Stimulated activated naive B cell treated with anti-CD40 and anti-IgM and Interleukin-4, amounts not matched to agents 10 μg/mL and 1 μg/mL and 100 μg/mL, for 72 hours (primary cell): ENCODE results near the gene THAP7.

Experiments used
- ATAC-seq, 2 donors: fragments of 150-1000 bp; cut with Tn5 transposase; replicated peaks; 2 replicates each; pipeline ENCODE4 v1.10.0; 2021; ENCODE audit warnings: moderate library complexity in 1 of 2
- DNase-seq: peaks from one replicate; pipeline ENCODE4 v3.0.0; 2021
- H3K27ac Mint-ChIP-seq: one replicate; pipeline ENCODE4 v1.8.0; 2022; ENCODE audit warnings: mild to moderate bottlenecking, mixed read lengths
- H3K27me3 Mint-ChIP-seq, 2 donors: one replicate each; pipeline ENCODE4 v1.8.0; 2022; ENCODE audit warnings: mixed read lengths in 2 of 2
- H3K36me3 Mint-ChIP-seq, 2 donors: one replicate each; pipeline ENCODE4 v1.8.0; 2022; ENCODE audit warnings: mixed read lengths in 2 of 2, mild to moderate bottlenecking in 1 of 2
- H3K4me1 Mint-ChIP-seq, 2 donors: one replicate each; pipeline ENCODE4 v1.8.0; 2022; ENCODE audit warnings: mixed read lengths in 2 of 2, mild to moderate bottlenecking in 1 of 2
- H3K4me3 Mint-ChIP-seq, 2 donors: one replicate each; pipeline ENCODE4 v1.8.0; 2022; ENCODE audit warnings: mild to moderate bottlenecking in 2 of 2, mixed read lengths in 2 of 2, moderate library complexity in 1 of 2
- H3K9me3 Mint-ChIP-seq, 2 donors: one replicate each; pipeline ENCODE4 v1.8.0; 2022; ENCODE audit warnings: mixed read lengths in 2 of 2, mild to moderate bottlenecking in 1 of 2

THAP7 gene

GRCh38 chr22:20996598-20997535 lies 5.1 kb downstream of the THAP7 start:
- no peak for ATAC-seq
- Mint-ChIP-seq H3K9me3 (no peaks in the 10 kb centered on the region), H3K4me3 (no peak overlapping the region), H3K27ac (peak overlapping the region; percentile 42), H3K36me3 (peaks cover 33 to 51% of the 10 kb centered on the region in 2 donors), H3K27me3 (no peaks in the 10 kb centered on the region), H3K4me1 (peaks cover 19 to 33% of the 10 kb centered on the region in 2 donors)
- DNase-seq = no peak

GRCh38 chr22:20996031-20996410 lies 5.9 kb downstream of the THAP7 start:
- ATAC-seq (no peak), DNase-seq (no peak)
- Mint-ChIP-seq H3K4me3 (no peak overlapping the region), H3K9me3 (no peaks in the 10 kb centered on the region), H3K27me3 (no peaks in the 10 kb centered on the region), H3K27ac (peak overlapping the region; percentile 42), H3K36me3 (peaks cover 31 to 46% of the 10 kb centered on the region in 2 donors), H3K4me1 (peaks cover 15 to 27% of the 10 kb centered on the region in 2 donors)

GRCh38 chr22:20995329-20996030 lies 6.4 kb downstream of the THAP7 start:
- H3K9me3 Mint-ChIP-seq = no peaks in the 10 kb centered on the region
- H3K27ac Mint-ChIP-seq = peak overlapping the region; percentile 42
- peaks cover 36 to 49% of the 10 kb centered on the region in 2 donors for H3K36me3 Mint-ChIP-seq
- no peak for DNase-seq
- no peak overlapping the region for H3K4me3 Mint-ChIP-seq
- no peaks in the 10 kb centered on the region for H3K27me3 Mint-ChIP-seq
- H3K4me1 Mint-ChIP-seq = peaks cover 14 to 21% of the 10 kb centered on the region in 2 donors
- ATAC-seq = no peak

GRCh38 chr22:20994902-20995241 lies 7.0 kb downstream of the THAP7 start:
- no peak for DNase-seq
- H3K4me1 Mint-ChIP-seq = peaks cover 10 to 15% of the 10 kb centered on the region in 2 donors
- H3K9me3 Mint-ChIP-seq = no peaks in the 10 kb centered on the region
- no peak overlapping the region for H3K4me3 Mint-ChIP-seq
- H3K27me3 Mint-ChIP-seq = no peaks in the 10 kb centered on the region
- no peak overlapping the region for H3K27ac Mint-ChIP-seq
- no peak for ATAC-seq
- peaks cover 34 to 50% of the 10 kb centered on the region in 2 donors for H3K36me3 Mint-ChIP-seq

- Mint-ChIP-seq H3K4me3 (no peak overlapping the region), H3K4me1 (peaks cover 8 to 11% of the 10 kb centered on the region in 2 donors), H3K9me3 (no peaks in the 10 kb centered on the region), H3K27ac (no peak overlapping the region), H3K27me3 (no peaks in the 10 kb centered on the region), H3K36me3 (peaks cover 31 to 50% of the 10 kb centered on the region in 2 donors)
- ATAC-seq (no peak), DNase-seq (no peak)
Observed at GRCh38 chr22:20994128-20994901, 7.6 kb downstream of the THAP7 start.

- Mint-ChIP-seq H3K4me1 (peaks cover 8 to 10% of the 10 kb centered on the region in 2 donors), H3K4me3 (no peak overlapping the region), H3K27ac (no peak overlapping the region), H3K36me3 (peaks cover 30 to 51% of the 10 kb centered on the region in 2 donors), H3K27me3 (no peaks in the 10 kb centered on the region), H3K9me3 (no peaks in the 10 kb centered on the region)
- no peak for ATAC-seq
- no peak for DNase-seq
Observed at GRCh38 chr22:20993304-20994127, 8.4 kb downstream of the THAP7 start.

- DNase-seq = no peak
- Mint-ChIP-seq H3K27me3 (no peaks in the 10 kb centered on the region), H3K27ac (no peak overlapping the region), H3K9me3 (no peaks in the 10 kb centered on the region), H3K4me1 (peaks cover 2 to 3% of the 10 kb centered on the region in 2 donors), H3K4me3 (no peak overlapping the region), H3K36me3 (peaks cover 27 to 49% of the 10 kb centered on the region in 2 donors)
- ATAC-seq = no peak
Observed at GRCh38 chr22:20992456-20993303, 9.2 kb downstream of the THAP7 start.

- Mint-ChIP-seq H3K4me1 (peaks cover 2 to 3% of the 10 kb centered on the region in 2 donors), H3K4me3 (no peak overlapping the region), H3K27me3 (no peaks in the 10 kb centered on the region), H3K9me3 (no peaks in the 10 kb centered on the region), H3K27ac (no peak overlapping the region), H3K36me3 (peaks cover 31 to 52% of the 10 kb centered on the region in 2 donors)
- ATAC-seq (no peak), DNase-seq (no peak)
Observed at GRCh38 chr22:20992056-20992442, 9.9 kb downstream of the THAP7 start.

- ATAC-seq (no peak), DNase-seq (no peak)
- H3K27me3 Mint-ChIP-seq = no peaks in the 10 kb centered on the region
- H3K27ac Mint-ChIP-seq = peak overlapping the region; percentile 62
- no peaks in the 10 kb centered on the region for H3K9me3 Mint-ChIP-seq
- no peak overlapping the region for H3K4me3 Mint-ChIP-seq
- peaks cover 33 to 54% of the 10 kb centered on the region in 2 donors for H3K36me3 Mint-ChIP-seq
- peaks cover 2 to 3% of the 10 kb centered on the region in 2 donors for H3K4me1 Mint-ChIP-seq
Observed at GRCh38 chr22:20991252-20992055, 10.5 kb downstream of the THAP7 start.

GRCh38 chr22:20990184-20991180 lies 11.4 kb downstream of the THAP7 start:
- Mint-ChIP-seq H3K27me3 (no peaks in the 10 kb centered on the region), H3K4me3 (no peak overlapping the region), H3K9me3 (no peaks in the 10 kb centered on the region), H3K27ac (peak overlapping the region; percentile 62), H3K4me1 (no peaks in the 10 kb centered on the region), H3K36me3 (peaks cover 33 to 54% of the 10 kb centered on the region in 2 donors)
- no peak for DNase-seq
- ATAC-seq = no peak

- ATAC-seq (no peak), DNase-seq (no peak)
- Mint-ChIP-seq H3K27me3 (no peaks in the 10 kb centered on the region), H3K9me3 (no peaks in the 10 kb centered on the region), H3K4me1 (no peaks in the 10 kb centered on the region), H3K27ac (no peak overlapping the region), H3K36me3 (peaks cover 32 to 46% of the 10 kb centered on the region in 2 donors), H3K4me3 (no peak overlapping the region)
Observed at GRCh38 chr22:20989323-20990138, 12.4 kb downstream of the THAP7 start.
